Activated CD8-positive, alpha-beta memory T cell treated with anti-CD3 and anti-CD28 coated beads, Interleukin-2, amount 50 U/mL, for 24 hours (primary cell): ENCODE measurements around the gene MELTF.

Experiments used
- DNase-seq: peaks from one replicate; pipeline ENCODE4 v3.0.0-alpha.2; 2020; ENCODE audit errors: extremely low read depth

The MELTF gene

GRCh38 chr3:196994056-196994455, 35.6 kb downstream of the MELTF start:
- no peak for DNase-seq

DNA sequence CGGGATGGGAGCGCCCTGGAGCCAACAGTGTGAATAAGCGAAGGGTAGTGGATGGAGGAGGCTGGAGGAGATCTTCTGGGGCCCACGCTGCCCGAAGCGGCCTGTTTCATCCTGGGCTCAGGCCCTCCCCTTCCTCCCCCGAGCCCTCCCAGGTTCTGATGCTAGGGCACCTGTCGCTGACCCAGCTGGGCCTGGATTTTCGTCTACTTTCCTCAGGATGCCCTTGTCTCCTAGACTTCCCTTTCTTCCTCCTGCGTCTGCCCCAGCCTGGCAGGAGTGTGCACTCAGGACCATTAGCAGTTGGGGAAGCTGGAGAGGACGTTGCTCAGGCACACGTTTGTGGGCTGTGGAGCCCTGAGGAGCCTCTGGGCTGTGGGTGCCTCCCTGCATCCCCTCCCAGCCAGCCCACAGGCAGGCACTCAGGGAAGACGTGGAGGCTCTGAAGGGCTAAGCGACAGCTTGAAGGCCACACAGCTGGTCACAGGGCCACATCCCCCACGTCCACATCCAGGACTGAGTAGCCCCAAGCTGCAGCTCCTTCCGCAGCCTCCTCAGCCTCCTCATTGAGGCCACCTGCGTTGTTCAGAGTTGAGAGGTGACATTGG, 37.1 kb downstream of the MELTF start:
- no peak for DNase-seq

DNA sequence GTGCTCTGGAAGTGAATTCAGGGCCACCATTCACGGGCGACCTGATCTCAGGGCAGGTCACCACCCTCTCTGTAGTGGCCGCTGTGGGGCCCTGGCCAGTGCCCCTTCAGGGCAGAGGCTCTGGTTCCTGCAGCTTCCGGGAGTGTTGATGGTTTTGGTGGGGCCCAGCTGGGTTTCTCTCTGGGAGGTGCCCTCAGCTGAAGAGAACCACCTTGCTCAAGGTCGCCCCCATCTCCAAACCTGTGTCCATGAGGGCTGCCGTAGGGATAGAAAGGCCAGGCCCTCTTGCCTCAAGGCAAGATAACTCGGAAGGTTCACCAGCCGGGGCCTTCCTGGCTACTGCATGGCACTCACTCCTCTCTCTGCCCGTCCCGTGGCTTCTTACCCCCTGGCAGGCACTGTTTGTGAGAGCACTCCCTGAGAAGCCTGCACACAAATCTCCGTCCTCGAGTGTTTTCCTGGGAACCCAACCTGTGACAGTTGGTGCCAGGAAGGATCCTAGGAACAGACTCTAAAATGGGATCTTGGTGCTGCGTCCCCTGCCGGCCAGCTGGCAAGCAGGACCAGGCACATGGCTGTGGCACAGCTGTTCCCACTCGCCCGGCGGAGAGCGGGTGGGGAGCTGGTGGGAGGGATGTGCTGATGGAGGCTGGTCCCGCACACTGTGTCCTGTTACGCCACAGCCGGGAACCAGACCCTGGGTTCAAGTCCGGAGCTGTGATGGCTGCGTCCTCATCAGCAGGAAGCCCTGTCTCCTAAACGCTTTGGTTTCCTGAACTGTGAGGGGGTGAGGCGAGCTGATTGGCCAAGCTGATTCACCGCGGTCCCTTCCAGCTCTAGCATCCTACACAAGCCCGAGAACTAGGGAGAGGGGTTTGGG, 37.8 kb downstream of the MELTF start:
- no peak for DNase-seq

DNA sequence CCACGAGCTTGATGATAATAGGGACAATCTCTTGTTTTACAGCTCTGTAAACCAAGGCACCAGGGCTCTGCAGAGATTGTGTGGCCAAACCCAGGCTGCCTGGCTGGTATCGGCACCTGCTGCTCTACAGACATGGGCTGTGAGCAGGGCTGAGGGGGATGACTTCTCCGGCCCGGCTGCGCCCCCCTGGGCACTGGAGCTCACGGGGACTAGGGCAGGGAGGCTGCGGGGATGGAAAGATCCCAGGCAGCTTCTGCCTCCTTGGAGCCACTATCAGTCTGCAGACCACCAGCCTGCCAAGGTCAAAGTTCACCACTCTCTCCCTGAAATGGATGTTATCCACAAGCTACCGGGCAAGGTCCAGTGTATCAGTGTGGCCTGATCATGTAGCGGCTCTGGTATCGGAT, 39.0 kb downstream of the MELTF start:
- no peak for DNase-seq

- DNase-seq, result no peak
Observed at GRCh38 chr3:196989721-196990262, 39.8 kb downstream of the MELTF start.

- DNase-seq, result no peak
Observed at GRCh38 chr3:196988241-196989029, 41.2 kb downstream of the MELTF start.

DNA sequence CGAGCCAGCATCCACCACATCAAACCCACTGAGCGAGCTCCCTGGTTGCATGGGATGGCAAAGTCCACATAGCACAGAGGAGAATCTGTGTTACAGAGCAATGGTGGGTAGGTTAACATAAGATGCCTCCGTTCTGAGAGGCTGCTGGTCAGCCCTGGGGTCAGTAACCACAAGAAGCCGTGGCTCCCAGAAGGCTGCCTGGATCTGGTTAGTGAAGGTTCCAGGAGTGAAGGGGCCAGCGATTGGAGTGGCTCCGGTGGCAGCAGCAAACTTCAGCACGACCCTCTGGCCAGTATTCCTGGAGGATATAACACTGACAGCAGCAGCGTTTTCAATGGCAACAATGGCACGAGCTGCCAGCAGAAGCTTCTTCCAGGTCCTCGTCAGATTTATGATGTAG, 42.6 kb downstream of the MELTF start:
- no peak for DNase-seq

DNA sequence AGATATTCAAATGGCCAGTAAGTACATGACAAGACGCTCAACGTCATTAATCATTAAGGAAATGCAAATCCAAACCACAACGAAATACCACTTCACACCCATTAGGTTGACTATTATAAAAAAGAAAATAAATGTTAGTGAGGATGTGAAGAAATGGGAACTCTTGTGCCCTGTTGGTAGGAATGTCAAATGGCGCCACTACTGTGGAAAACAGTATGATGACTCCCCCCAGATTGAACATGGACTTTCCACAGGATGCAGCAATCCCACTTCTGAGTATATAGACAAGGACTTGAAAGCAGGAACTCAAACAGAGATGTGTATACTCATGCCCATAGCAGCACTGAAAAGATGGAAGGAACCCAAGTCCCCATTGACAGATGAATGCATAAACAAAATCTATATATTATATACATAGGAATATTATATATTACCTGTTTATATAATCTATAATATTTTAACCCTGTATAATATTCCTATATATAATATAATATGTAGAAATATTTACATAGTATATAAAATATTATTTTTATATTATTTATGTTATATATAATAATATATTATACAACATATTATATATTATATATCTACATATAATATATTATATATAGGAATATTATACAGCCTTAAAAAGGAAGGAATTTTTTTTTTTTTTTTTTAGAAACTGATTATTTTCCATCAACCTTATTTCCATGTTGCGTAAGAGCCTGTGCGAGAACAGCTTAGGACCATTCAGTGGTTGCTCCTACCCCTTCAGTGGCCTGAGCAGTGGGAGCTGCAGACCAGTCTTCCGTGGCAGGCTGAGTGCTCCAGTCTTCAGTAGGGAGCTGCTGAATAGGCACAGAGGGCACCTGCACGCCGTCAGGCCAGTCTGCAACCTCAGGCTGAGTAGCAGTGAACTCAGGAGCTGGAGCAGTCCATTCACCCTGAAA, 43.4 kb downstream of the MELTF start:
- DNase-seq, result no peak

DNA sequence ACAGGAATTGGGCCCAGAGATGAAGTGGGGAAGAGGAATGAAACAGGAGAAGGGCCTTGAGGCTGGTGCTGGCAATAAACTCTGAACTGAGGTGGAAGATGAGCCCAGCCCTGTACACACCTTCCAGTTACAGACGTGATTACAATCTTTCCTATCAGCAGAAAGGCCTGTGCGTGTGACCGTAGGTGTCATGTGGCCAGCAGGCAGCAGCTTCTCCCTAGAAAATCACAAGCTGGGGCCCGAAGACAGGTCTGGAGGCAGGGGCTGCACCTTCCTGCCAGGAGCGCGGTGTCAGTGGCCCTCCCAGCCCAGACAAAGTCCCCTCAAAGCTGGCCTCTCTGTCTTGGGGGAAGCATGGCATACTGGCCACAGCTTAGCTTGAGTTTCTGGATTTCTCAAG, 44.3 kb downstream of the MELTF start:
- no peak for DNase-seq

DNA sequence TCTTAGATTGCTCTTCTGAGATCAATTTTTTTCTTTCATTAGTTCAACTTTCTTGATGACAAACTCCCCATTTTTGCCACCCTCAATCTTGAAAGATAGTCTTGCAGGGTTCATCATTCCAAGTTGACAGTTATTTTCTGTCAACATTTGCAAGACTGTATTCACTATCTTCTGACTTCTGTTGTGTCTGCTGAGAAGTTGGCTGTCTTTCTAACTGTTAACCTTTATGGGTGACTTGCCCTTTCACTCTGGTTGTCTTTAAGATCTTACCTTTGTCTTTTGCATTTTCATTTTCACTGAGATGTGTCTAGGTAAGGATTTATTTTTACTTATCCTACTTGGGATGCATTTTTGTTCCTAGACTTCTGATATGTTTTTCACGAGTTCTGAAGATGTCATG, 46.4 kb downstream of the MELTF start:
- DNase-seq, result no peak

GRCh38 chr3:196981657-196982056, 48.0 kb downstream of the MELTF start:
- DNase-seq, result no peak

DNA sequence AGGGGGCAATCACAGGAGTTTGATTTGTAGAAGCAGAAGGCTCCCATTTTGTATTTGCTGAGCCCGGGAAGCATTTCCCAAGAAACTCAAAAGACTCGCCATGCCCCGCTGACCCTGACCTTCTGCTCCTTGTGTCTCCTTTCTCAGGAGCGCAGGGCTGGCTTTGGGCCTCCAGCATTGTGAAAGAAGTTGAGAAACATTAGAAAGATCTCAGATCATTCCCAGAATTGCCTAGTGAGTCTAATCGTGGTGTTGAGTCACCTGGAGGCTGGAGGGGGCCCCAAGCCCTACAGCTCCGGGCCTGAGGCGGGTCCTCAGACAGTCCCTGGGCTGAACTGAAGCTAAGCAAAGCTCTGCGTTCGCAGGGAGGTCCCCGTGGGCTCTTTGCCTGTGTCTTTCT, 50.1 kb downstream of the MELTF start:
- no peak for DNase-seq

DNA sequence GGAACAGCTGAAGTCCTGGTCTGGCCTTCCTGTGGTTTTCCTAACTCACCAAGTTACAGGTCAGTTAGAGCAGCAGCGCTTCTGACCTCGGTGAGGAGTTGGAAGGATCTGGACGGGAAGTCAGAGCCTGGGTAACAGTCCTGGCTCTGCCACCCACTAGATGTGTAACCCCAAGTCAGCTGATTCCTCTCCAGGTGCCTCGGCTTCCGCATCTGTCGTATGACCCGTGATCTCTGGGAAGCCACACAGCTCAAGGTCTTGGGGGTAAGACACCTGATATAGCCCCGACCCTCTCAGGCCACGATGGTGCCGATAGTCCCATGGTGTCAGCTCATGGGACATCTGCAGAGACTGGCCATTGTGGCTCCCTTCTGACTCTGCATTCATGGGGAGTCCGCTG, 52.7 kb downstream of the MELTF start:
- no peak for DNase-seq

- DNase-seq, result no peak
Observed at GRCh38 chr3:196975349-196975748, 54.3 kb downstream of the MELTF start.

DNA sequence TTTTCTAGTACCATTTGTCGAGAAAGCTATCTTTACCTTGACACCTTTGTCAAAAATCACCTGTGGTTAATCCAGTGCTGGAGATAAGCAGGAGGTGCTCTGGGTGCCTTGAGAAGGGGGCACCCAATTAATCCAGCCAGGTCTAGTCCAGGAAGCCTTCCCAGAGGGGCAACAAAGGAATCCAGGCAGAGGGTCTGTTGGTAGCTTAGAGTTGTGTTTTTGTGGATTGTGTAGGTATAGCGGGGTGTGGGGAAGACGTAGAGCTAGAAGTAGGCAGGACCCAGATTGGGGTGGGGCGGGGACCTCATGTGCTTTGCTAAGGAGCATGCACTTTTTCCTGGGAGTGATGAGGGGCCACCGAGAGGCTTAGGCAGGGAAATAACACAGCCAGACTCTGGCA, 55.0 kb downstream of the MELTF start:
- no peak for DNase-seq

DNA sequence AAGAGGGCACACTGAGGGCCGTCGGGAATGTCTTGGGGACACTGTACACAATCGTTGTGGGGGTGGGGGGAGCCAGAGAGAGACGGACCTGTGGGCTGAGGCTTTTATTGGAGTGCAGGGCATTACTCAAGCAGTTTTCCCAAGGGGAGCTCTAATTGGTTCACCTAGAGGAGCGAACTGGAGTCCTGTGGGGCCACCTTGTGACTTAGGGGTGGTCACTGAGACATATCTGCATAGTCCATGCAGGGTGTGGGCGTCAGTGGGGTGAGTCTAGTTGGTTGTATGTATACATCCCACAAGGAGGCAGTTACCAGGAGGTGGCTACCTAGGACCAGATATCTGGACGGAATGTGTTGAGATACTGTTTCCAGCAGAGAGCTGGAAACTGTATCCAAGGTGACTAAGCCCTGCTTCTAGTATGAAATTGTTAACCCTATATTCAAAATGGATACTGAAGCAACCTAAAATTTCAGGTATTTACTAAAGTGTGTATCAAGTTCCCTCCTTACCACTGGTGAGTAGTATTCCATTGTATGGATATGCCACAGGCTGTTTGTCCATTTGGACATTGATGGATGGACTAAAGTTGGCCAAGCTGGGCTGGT, 58.4 kb downstream of the MELTF start:
- DNase-seq, result no peak

DNA sequence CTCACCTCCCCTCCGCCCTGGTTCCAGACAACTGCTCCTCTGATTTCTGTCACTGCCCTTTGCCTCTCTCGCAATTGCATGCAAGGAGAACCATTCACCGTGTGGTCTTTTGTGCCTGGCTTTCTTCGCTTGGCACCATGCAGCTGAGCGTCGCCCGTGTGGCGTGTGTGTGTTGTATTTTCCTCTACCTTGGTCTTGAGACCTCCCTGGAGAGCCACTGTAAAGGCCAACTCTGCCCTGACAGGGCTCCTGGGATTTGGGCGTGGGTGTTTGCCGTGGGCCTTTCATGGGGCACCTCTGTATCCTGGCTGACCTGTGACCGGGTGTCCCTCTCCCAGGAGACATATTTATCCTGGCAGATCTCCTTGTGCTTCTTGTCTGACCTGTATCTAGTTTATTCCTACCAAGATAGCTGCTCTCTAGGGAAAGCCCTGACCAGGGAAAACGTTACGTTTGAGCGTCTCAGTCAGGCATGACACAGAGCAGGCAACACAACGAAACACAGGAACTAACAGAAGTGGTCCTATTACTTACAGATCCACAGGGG, 59.0 kb downstream of the MELTF start:
- DNase-seq, result no peak

DNA sequence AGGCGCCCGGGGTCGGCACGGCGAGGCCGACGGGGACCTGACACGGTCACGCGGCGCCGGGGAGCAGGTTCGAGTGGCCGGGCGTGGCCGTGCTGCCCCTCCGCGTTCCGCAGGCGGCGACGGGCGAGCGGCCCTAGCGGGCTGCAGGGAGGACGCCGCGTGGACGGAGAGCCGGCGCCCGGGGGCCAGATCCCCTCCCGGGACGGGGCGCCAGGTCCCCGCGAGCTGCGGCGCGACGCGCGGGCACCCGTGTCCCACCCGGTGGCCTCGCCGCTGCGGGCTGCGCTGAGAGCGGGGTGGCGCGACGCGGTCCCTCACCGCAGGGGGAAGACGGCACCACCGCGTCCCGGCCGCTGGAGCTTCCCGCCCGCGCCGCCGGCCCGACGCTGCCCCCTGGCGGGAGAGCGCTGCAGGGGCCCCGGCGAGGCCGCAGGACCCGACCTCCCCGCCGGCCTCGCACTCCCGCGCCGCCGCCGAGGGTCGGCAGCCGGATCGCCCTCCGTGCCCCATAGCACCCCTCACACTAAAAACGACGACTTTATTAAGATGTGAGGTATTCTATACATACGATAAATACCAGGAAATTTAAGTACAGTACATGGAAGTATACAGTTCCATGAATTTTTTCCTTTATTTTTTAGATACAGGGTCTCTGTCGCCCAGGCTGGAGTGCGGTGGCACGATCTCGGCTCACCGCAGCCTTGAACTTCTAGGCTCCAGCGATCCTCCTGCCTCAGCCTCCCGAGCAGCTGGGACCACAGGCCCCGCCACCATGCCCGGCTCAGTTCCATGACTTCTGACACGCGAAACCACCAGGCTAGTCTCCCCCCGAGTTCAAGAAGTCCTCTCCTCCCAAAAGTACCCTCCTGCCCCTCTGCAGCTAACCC, 59.7 kb downstream of the MELTF start:
- no peak for DNase-seq

- DNase-seq, result no peak
Observed at GRCh38 chr3:196969134-196969659, 60.4 kb downstream of the MELTF start.
